Fibroblast of the aortic adventitia (primary cell): ENCODE results near the gene FMNL3. TPM values are rescaled to one million over a fixed set of nuclear protein-coding genes. Genes with fewer than 3 reads are reported as not detected.
"Not testable (repeated sequence)": the region's sequence is repeated elsewhere in the genome, so short reads cannot be mapped to it uniquely, and the experiment has no call there.

Experiments used
- DNase-seq: peaks from one replicate; pipeline ENCODE4 v3.0.0-alpha.2; 2010; ENCODE audit warnings: low read depth
- H3K4me3 ChIP-seq: 2 replicates; pipeline ENCODE4 v1.5.1; 2011; ENCODE audit warnings: low read depth, mild to moderate bottlenecking, control low read depth, low read length, moderate library complexity
- total RNA-seq: library from RNA; depleted of rRNA; stranded (reverse); fragments of >200 nt; gene quantifications from 2 replicates; pipeline ENCODE4 v1.2.3, GENCODE V29; 2012; ENCODE audit warnings: low replicate concordance
- TF ChIP-seq, protein P1 (sequence below): IDR thresholded peaks from 2 replicates; pipeline ENCODE4 v1.5.1; 2011; ENCODE audit warnings: mild to moderate bottlenecking, low read length, control low read depth, inconsistent platforms; ENCODE audit not compliant: insufficient read depth

The FMNL3 gene
- total RNA-seq, 1 donor: 20.8 TPM

DNA sequence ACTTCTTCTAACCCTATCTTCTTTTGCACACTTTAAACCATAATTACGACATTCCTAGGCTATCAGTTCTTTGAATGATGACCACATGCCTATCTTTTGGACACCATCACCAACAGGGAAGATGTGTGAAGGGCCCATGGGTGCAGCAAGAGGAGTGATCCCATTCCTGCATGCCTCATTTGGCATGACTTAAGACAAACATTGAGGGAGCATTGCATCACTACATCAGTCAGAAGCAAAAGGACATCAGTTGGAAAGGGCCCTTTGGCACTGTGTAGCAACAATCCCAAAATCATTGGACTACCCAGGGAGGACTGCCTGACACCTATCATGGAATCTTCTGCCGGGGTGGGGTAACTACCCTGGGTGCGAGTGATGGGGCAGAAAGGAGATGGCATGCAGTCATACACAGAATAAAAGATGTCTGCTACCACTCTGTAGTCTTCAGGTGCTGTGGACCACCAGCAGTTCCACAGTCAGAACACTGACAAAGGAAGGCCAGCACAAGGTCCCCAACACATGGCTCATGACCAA lies 23.4 kb upstream of the FMNL3 start:
- TF ChIP-seq, protein P1, sequence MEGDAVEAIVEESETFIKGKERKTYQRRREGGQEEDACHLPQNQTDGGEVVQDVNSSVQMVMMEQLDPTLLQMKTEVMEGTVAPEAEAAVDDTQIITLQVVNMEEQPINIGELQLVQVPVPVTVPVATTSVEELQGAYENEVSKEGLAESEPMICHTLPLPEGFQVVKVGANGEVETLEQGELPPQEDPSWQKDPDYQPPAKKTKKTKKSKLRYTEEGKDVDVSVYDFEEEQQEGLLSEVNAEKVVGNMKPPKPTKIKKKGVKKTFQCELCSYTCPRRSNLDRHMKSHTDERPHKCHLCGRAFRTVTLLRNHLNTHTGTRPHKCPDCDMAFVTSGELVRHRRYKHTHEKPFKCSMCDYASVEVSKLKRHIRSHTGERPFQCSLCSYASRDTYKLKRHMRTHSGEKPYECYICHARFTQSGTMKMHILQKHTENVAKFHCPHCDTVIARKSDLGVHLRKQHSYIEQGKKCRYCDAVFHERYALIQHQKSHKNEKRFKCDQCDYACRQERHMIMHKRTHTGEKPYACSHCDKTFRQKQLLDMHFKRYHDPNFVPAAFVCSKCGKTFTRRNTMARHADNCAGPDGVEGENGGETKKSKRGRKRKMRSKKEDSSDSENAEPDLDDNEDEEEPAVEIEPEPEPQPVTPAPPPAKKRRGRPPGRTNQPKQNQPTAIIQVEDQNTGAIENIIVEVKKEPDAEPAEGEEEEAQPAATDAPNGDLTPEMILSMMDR: no peak
- H3K4me3 ChIP-seq: no peak overlapping the region
- peak; percentile 39 for DNase-seq

DNA sequence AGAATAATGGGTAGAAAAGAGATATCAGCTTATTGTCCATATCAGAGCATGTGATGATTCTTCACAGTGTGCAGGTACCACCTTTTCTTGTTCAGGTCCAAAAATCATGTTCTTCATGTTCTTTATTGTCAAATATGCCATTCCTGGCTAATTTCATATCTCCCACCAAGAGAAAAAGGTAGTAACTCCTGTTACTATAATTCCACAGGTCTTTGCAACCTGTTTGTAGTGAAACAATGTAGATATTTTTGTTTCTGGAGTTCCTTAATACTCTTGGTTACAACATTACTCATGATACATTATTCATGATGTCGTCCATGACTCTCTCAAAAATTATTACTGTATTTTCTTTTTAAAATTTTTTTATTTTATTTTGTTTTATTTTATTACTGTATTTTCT lies 22.8 kb upstream of the FMNL3 start:
- no peak for DNase-seq
- TF ChIP-seq, protein P1: no peak

DNA sequence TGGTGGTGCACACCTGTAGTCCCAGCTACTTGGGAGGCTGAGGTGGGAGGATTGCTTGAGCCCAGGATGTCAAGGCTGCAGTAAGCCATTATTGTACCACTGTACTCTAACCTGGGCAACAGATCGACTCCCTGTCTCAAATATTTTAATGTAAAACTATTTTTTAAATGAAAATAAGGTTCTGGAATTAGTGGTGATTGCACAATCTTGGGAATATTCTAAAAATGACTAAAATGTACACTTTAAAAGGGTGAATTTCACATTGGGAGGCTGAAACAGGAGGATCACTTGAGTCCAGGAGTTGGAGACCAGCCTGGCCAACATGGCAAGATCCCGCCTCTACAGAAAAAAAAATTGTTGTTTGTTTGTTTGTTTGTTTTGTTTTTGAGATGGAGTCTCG lies 21.2 kb upstream of the FMNL3 start:
- TF ChIP-seq, protein P1: no peak
- no peak for DNase-seq
- no peak overlapping the region for H3K4me3 ChIP-seq

More for the DNA sequence above, 22.8 kb upstream of the FMNL3 start:
- H3K4me3 ChIP-seq: no peak overlapping the region

DNA sequence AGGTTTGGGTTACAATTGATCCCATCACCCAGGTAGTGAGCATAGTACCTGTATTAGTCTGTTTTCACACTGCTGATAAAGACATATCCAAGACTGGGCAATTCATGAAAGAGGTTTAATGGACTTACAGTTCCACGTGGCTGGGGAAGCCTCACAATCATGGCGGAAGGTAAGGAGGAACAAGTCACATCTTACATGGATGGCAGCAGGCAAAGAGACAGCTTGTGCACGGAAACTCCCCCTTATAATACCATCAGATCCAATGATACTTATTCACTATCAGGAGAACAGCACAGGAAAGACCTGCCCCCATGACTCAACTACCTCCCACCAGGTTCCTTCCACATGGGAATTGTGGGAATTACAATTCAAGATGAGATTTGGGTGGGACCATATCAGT lies 14.2 kb upstream of the FMNL3 start:
- H3K4me3 ChIP-seq, DNase-seq: not testable (repeated sequence)

DNA sequence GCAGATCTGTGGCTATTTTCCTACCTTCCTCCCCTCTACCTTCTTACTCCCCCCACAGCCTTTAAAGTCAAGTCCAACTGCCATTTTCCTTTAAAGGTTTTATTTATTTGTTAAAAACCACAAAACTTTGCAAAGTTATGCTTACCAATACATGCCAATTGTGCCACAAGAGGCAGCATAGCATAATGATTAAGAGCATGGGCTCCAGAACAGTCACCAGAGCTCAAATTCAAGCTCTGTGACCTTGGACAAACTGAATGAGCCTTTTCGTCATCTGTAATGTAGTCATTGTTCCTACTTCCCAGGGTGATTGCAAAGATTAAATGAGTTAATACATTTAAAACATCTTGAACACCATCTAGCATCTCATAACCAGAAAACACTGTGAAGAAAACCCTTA lies 13.0 kb upstream of the FMNL3 start:
- no peak for DNase-seq
- no peak overlapping the region for H3K4me3 ChIP-seq
- TF ChIP-seq, protein P1: no peak

DNA sequence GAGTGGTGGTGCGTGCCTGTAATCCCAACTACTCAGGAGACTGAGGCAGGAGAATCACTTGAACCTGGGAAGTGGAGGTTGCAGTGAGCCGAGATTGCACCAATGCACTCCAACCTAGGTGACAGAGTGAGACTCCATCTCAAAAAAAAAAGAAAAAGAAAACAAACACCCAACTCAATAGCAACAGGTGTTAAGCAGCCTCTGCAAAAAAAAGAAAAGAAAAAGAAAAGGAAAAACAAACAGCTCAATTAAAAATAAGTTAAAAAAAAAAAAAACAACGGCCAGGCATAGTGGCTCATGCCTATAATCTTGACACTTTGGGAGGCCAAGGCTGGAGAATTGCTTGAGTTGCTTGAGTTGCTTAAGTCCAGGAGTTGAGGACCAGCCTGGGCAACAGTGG lies 10.6 kb upstream of the FMNL3 start:
- DNase-seq, H3K4me3 ChIP-seq: not testable (repeated sequence)

DNA sequence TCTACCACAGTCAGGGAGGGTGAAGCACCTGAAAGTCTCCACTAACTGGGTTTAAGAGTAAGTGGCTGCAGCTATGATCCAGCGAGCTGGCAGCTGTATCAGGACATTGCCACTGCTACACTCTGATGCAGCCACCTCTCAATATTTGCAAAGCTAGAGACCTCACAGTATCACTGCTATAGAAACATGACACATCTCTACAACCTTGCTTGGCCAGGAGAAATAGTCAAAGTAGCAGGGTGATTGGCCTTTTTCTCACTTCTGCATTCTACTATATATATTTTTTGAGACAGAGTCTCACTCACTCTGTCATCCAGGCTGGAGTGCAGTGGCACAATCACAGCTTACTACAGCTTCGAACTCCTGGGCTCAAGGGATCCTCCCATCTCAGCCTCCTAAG lies 9.3 kb upstream of the FMNL3 start:
- no peak for DNase-seq
- no peak overlapping the region for H3K4me3 ChIP-seq
- TF ChIP-seq, protein P1: no peak

DNA sequence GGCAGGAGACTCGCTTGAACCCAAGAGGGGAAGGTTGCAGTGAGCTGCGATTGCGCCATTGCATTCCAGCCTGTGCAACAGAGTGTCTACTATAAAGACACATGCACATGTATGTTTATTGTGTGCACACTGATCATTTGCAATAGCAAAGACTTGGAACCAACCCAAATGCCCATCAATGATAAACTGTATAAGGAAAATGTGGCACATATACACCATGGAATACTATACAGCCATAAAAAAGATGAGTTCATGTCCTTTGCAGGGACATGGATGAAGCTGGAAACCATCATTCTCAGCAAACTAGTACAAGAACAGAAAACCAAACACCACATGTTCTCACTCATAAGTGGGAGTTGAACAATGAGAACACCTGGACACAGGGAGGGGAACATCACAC lies 6.7 kb upstream of the FMNL3 start:
- DNase-seq: not testable (repeated sequence)

DNA sequence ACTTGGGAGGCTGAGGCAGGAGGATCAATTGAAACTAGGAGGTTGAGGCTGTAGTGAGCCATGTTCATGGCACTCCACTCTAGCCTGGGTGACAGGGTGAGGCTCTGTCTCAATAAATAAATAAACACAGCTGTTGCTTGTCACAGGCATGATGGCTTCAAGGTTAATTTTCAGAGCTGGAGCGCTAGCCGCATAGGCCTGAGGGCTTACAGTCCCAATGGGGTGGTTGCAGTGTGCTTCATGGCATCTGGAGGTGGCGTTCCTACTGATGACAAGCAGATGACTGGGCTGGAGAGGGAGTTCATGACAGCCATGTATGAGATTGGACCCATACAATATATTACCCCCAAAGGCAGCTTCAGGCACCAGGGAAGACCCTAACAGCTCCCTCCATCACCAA lies 1.6 kb upstream of the FMNL3 start:
- no peak overlapping the region for H3K4me3 ChIP-seq
- TF ChIP-seq, protein P1: no peak
- no peak for DNase-seq

More for the DNA sequence above, 6.7 kb upstream of the FMNL3 start:
- H3K4me3 ChIP-seq: not testable (repeated sequence)
